A549 (cell line): ENCODE measurements around the gene FAM50A. TPM values are rescaled to one million over a fixed set of nuclear protein-coding genes. Genes with fewer than 3 reads are reported as not detected.

Experiments used
- ATAC-seq, 2 experiments: fragments of 200-7000 bp in 1 of 2; fragments of >200 bp in 1 of 2; cut with Nextera tagmentation in 1 of 2; cut with Tn5 transposase in 1 of 2; 3 replicates each; pipeline versions ENCODE4 v1.8.0 to v1.9.1; 2018 to 2020; ENCODE audit warnings: mild to moderate bottlenecking in 1 of 2, moderate library complexity in 1 of 2
- CTCF ChIA-PET: fragments of 300-600 bp; sonication (Branson Sonifier 250); formaldehyde crosslinking; extraction: SDS; loops from one replicate; lab custom pipeline; 2021; ENCODE audit warnings: antibody characterized with exemption, inconsistent platforms; lab: Yijun Ruan, JAX
- POLR2A ChIA-PET: fragments of 350-600 bp; formaldehyde crosslinking; extraction: SDS; loops from one replicate; lab custom pipeline; 2021; ENCODE audit warnings: antibody characterized with exemption, inconsistent platforms; lab: Yijun Ruan, JAX
- DNase-seq, 2 experiments: peaks; one replicate each; pipeline versions ENCODE4 v3.0.0 to v3.0.0-alpha.2; 2011 to 2016; ENCODE audit warnings: low read depth in 1 of 2, low spot score in 1 of 2
- FAIRE-seq: peaks from 2 replicates; lab custom pipeline; 2011; peaks lifted over from hg19 to GRCh38; lab: Jason Lieb, UNC
- H3K27ac ChIP-seq, 2 experiments: fragments of >200 bp; sonication (Bioruptor Twin); formaldehyde crosslinking; 3 replicates each; pipeline ENCODE4 v1.5.1; 2016 to 2017
- H3K4me1 ChIP-seq: fragments of >200 bp; sonication (Bioruptor Twin); formaldehyde crosslinking; 3 replicates; pipeline ENCODE4 v1.6.1; 2016
- H3K4me2 ChIP-seq: fragments of >200 bp; sonication (Bioruptor Twin); formaldehyde crosslinking; 3 replicates; pipeline ENCODE4 v1.6.1; 2016
- H3K4me3 ChIP-seq: fragments of >200 bp; sonication (Bioruptor Twin); formaldehyde crosslinking; 3 replicates; pipeline ENCODE4 v1.5.1; 2016
- H3K9me3 ChIP-seq: fragments of >200 bp; sonication (Bioruptor Twin); formaldehyde crosslinking; 3 replicates; pipeline ENCODE4 v1.6.1; 2016
- CBX8 ChIP-seq: fragments of 200-600 bp; sonication (generic); IDR thresholded peaks from 2 replicates; pipeline ENCODE4 v1.6.1; 2016
- CEBPB ChIP-seq, 2 experiments: fragments of >200 bp in 1 of 2; sonication (Bioruptor Twin) in 1 of 2; formaldehyde crosslinking in 1 of 2; IDR thresholded peaks; 2 replicates each; pipeline ENCODE4 v1.6.1; 2012 to 2016
- CHD2 ChIP-seq: fragments of 150-350 bp; IDR thresholded peaks from 2 replicates; pipeline ENCODE4 v1.6.1; 2014; ENCODE audit warnings: low read length; ENCODE audit not compliant: partially characterized antibody
- EHF ChIP-seq: fragments of 250-450 bp; sonication (Bioruptor Pico); IDR thresholded peaks from 2 replicates; pipeline ENCODE4 v1.5.0; 2020; ENCODE audit warnings: mild to moderate bottlenecking
- EP300 ChIP-seq, 2 experiments: fragments of >200 bp; sonication (Bioruptor Twin); formaldehyde crosslinking; IDR thresholded peaks; 2 replicates in 1 of 2; 3 replicates in 1 of 2; pipeline ENCODE4 v1.6.1; 2016 to 2017
- ESRRA ChIP-seq: fragments of 150-350 bp; IDR thresholded peaks from 2 replicates; pipeline ENCODE4 v1.6.1; 2014; ENCODE audit warnings: mild to moderate bottlenecking, low read length, borderline replicate concordance
- FOSL2 ChIP-seq, 2 experiments: fragments of 450-650 bp in 1 of 2; fragments of >200 bp in 1 of 2; sonication (Bioruptor Twin) in 1 of 2; formaldehyde crosslinking; IDR thresholded peaks; 2 replicates each; pipeline versions ENCODE4 v1.5.0 to v1.6.1; 2016 to 2020; ENCODE audit warnings: mild to moderate bottlenecking in 1 of 2, moderate library complexity in 1 of 2
- HES2 ChIP-seq: fragments of >200 bp; sonication (Bioruptor Twin); formaldehyde crosslinking; IDR thresholded peaks from 2 replicates; pipeline ENCODE4 v1.6.1; 2016
- HOXB5 ChIP-seq: fragments of 250-450 bp; sonication (Bioruptor Pico); IDR thresholded peaks from 2 replicates; pipeline ENCODE4 v1.5.0; 2020; ENCODE audit warnings: mild to moderate bottlenecking, moderate library complexity
- JUN ChIP-seq, 2 experiments: fragments of >200 bp; sonication (Bioruptor Twin); formaldehyde crosslinking; IDR thresholded peaks; 2 replicates in 1 of 2; 3 replicates in 1 of 2; pipeline ENCODE4 v1.6.1; 2016 to 2017
- JUNB ChIP-seq: fragments of >200 bp; sonication (Bioruptor Twin); formaldehyde crosslinking; IDR thresholded peaks from 2 replicates; pipeline ENCODE4 v1.6.1; 2016
- KDM5A ChIP-seq: fragments of 200-600 bp; sonication (generic); IDR thresholded peaks from 2 replicates; pipeline ENCODE4 v1.6.1; 2016; ENCODE audit warnings: antibody characterized with exemption, mild to moderate bottlenecking
- MAFK ChIP-seq: fragments of 450-650 bp; IDR thresholded peaks from 2 replicates; pipeline ENCODE4 v1.6.1; 2014; ENCODE audit not compliant: partially characterized antibody
- MYC ChIP-seq: IDR thresholded peaks from 2 replicates; pipeline ENCODE4 v1.6.1; 2012; ENCODE audit warnings: mild to moderate bottlenecking, inconsistent platforms, low read length, improper control_type of control experiment, borderline replicate concordance
- NPAS2 ChIP-seq: fragments of 250-450 bp; sonication (Bioruptor Pico); IDR thresholded peaks from 2 replicates; pipeline ENCODE4 v1.8.0; 2022; ENCODE audit warnings: mild to moderate bottlenecking, moderate library complexity, borderline replicate concordance
- PHF8 ChIP-seq: fragments of 200-600 bp; sonication (generic); IDR thresholded peaks from 2 replicates; pipeline ENCODE4 v1.6.1; 2016; ENCODE audit warnings: low read depth, mild to moderate bottlenecking, antibody characterized with exemption, moderate library complexity, borderline replicate concordance
- POLR2A ChIP-seq: IDR thresholded peaks from 2 replicates; pipeline ENCODE4 v1.6.1; 2012; ENCODE audit warnings: mild to moderate bottlenecking, low read length
- POLR2AphosphoS2 ChIP-seq: conservative IDR thresholded peaks from 2 replicates; pipeline ENCODE4 v1.6.1; 2012; ENCODE audit warnings: low read length, improper control_type of control experiment, inconsistent platforms
- RFX5 ChIP-seq: fragments of 450-650 bp; IDR thresholded peaks from 2 replicates; pipeline ENCODE4 v1.7.1; 2014; ENCODE audit warnings: antibody characterized with exemption, mild to moderate bottlenecking, moderate library complexity
- SREBF2 ChIP-seq: fragments of 450-650 bp; IDR thresholded peaks from 2 replicates; pipeline ENCODE4 v1.6.1; 2014; ENCODE audit warnings: mild to moderate bottlenecking, moderate library complexity
- TP53 ChIP-seq: fragments of 250-450 bp; sonication (Bioruptor Pico); IDR thresholded peaks from 2 replicates; pipeline ENCODE4 v1.5.0; 2021; ENCODE audit warnings: mild to moderate bottlenecking, moderate library complexity
- ZC3H11A ChIP-seq: fragments of 450-650 bp; IDR thresholded peaks from 2 replicates; pipeline ENCODE4 v1.6.1; 2014; ENCODE audit warnings: antibody characterized with exemption, mild to moderate bottlenecking
- ZNF302 ChIP-seq: fragments of 250-450 bp; sonication (Bioruptor Pico); IDR thresholded peaks from 2 replicates; pipeline ENCODE4 v1.9.0; 2021; ENCODE audit warnings: inconsistent platforms, mild to moderate bottlenecking, moderate library complexity
- ZSCAN20 ChIP-seq: fragments of 250-450 bp; sonication (Bioruptor Pico); IDR thresholded peaks from 2 replicates; pipeline ENCODE4 v1.8.0; 2022; ENCODE audit warnings: mild to moderate bottlenecking, moderate library complexity
- WGBS: methylation state at CpG from one replicate; pipeline ENCODE4 v1.1.6; 2017; ENCODE audit errors: missing lambda C conversion rate; 5-methylcytosine and 5-hydroxymethylcytosine counted together
- polyA plus RNA-seq, 4 experiments: library from polyadenylated mRNA; depleted of rRNA in 3 of 4; stranded (reverse); fragments of >200 nt; fragmentation: RNase III in 1 of 4; extraction: RNeasy Plus Mini Kit Qiagen cat#74134 plus additional on column Dnase treatment in 1 of 4; gene quantifications; 2 replicates in 3 of 4; 3 replicates in 1 of 4; pipeline ENCODE4 v1.2.3, GENCODE V29; 2011 to 2017
- TF ChIP-seq, protein P1 (sequence below): IDR thresholded peaks from 2 replicates; pipeline ENCODE4 v1.6.1; 2012
- TF ChIP-seq, protein P2 (sequence below): fragments of >200 bp; sonication (Bioruptor Twin); formaldehyde crosslinking; IDR thresholded peaks from 3 replicates; pipeline ENCODE4 v1.5.1; 2016
- TF ChIP-seq, protein P3 (sequence below): fragments of 250-450 bp; sonication (Bioruptor Pico); IDR thresholded peaks from 2 replicates; pipeline ENCODE4 v1.5.0; 2021; ENCODE audit warnings: mild to moderate bottlenecking, moderate library complexity, borderline replicate concordance

The FAM50A gene
- polyA plus RNA-seq, 2 of the 4 experiments (the other 2 are of a cell fraction): 57.8 to 123 TPM

GRCh38 chrX:154431341-154431740, 12.6 kb upstream of the FAM50A start:
- FAIRE-seq (no peak), ATAC-seq (no peak), DNase-seq (no peak)
- ChIA-PET CTCF (interaction anchor here (0.6 kb wide), 1 partner anchor 57 kb away, joined by 3 read pairs; the partner anchor contains the start of gene FLNA), POLR2A (no interaction called here)
- Histone ChIP-seq H3K4me1 (peaks cover 14% of the 10 kb centered on the region; the same call in 2 of the 3 replicates), H3K4me2 (no peak overlapping the region), H3K9me3 (no peaks in the 10 kb centered on the region), H3K4me3 (no peak overlapping the region), H3K27ac (no peak overlapping the region)
- TF ChIP-seq CBX8: no peak
- no peak for TF ChIP-seq ZC3H11A
- TF ChIP-seq, protein P1, sequence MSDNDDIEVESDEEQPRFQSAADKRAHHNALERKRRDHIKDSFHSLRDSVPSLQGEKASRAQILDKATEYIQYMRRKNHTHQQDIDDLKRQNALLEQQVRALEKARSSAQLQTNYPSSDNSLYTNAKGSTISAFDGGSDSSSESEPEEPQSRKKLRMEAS: no peak
- no peak for TF ChIP-seq HOXB5
- TF ChIP-seq POLR2AphosphoS2: no peak
- no peak for TF ChIP-seq ESRRA
- TF ChIP-seq KDM5A: no peak
- no peak for TF ChIP-seq FOSL2 (IDR thresholded peaks at IDR 0.05)
- TF ChIP-seq FOSL2 (CRISPR knock-in tag; IDR thresholded peaks at IDR 0.05): no peak
- WGBS: 72% methylated on average over 3 of the region's 5 CpGs

GRCh38 chrX:154432210-154432609, 11.7 kb upstream of the FAM50A start:
- Histone ChIP-seq H3K9me3 (no peaks in the 10 kb centered on the region), H3K27ac (no peak overlapping the region), H3K4me3 (no peak overlapping the region), H3K4me2 (no peak overlapping the region)
- CTCF ChIA-PET: interaction anchor here (0.5 to 1.7 kb wide), 4 partner anchors 16 to 487 kb away, joined by 3 to 4 read pairs (median 3); no protein-coding TSS in a partner anchor
- POLR2A ChIA-PET: no interaction called here
- ATAC-seq (no peak), DNase-seq (no peak), FAIRE-seq (no peak)
- TF ChIP-seq, protein P2, sequence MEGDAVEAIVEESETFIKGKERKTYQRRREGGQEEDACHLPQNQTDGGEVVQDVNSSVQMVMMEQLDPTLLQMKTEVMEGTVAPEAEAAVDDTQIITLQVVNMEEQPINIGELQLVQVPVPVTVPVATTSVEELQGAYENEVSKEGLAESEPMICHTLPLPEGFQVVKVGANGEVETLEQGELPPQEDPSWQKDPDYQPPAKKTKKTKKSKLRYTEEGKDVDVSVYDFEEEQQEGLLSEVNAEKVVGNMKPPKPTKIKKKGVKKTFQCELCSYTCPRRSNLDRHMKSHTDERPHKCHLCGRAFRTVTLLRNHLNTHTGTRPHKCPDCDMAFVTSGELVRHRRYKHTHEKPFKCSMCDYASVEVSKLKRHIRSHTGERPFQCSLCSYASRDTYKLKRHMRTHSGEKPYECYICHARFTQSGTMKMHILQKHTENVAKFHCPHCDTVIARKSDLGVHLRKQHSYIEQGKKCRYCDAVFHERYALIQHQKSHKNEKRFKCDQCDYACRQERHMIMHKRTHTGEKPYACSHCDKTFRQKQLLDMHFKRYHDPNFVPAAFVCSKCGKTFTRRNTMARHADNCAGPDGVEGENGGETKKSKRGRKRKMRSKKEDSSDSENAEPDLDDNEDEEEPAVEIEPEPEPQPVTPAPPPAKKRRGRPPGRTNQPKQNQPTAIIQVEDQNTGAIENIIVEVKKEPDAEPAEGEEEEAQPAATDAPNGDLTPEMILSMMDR: no peak
- TF ChIP-seq PHF8 (no peak), POLR2A (no peak), RFX5 (no peak), HOXB5 (no peak), ZSCAN20 (CRISPR knock-in tag) (no peak), KDM5A (no peak), EP300 (IDR thresholded peaks at IDR 0.05) (no peak), CHD2 (no peak), HES2 (no peak), CEBPB (IDR thresholded peaks at IDR 0.05) (no peak), SREBF2 (no peak), NPAS2 (CRISPR knock-in tag) (no peak), TP53 (CRISPR knock-in tag) (no peak), ZNF302 (no peak)
- TF ChIP-seq, all 56 proteins: peak for 0
- H3K4me1 ChIP-seq: peaks cover 14% of the 10 kb centered on the region; the same call in 2 of the 3 replicates
- 90% methylated on average over 2 of the region's 8 CpGs for WGBS

GRCh38 chrX:154433605-154434004, 10.3 kb upstream of the FAM50A start:
- Histone ChIP-seq H3K4me2 (no peak overlapping the region), H3K4me1 (peaks cover 16% of the 10 kb centered on the region; the same call in 2 of the 3 replicates), H3K4me3 (no peak overlapping the region), H3K9me3 (no peaks in the 10 kb centered on the region), H3K27ac (no peak overlapping the region)
- FAIRE-seq: no peak
- no peak for ATAC-seq
- DNase-seq: no peak
- POLR2A ChIA-PET: no interaction called here
- CTCF ChIA-PET: interaction anchor here (1.7 kb wide), 1 partner anchor 17 kb away, joined by 3 read pairs; no protein-coding TSS in a partner anchor
- WGBS: 85% methylated on average over 5 of the region's 7 CpGs
- TF ChIP-seq CHD2 (no peak), EHF (CRISPR knock-in tag) (no peak), MYC (no peak), HOXB5 (no peak), RFX5 (no peak), JUN (IDR thresholded peaks at IDR 0.05) (no peak), JUNB (no peak), MAFK (no peak)
- TF ChIP-seq, protein P3, sequence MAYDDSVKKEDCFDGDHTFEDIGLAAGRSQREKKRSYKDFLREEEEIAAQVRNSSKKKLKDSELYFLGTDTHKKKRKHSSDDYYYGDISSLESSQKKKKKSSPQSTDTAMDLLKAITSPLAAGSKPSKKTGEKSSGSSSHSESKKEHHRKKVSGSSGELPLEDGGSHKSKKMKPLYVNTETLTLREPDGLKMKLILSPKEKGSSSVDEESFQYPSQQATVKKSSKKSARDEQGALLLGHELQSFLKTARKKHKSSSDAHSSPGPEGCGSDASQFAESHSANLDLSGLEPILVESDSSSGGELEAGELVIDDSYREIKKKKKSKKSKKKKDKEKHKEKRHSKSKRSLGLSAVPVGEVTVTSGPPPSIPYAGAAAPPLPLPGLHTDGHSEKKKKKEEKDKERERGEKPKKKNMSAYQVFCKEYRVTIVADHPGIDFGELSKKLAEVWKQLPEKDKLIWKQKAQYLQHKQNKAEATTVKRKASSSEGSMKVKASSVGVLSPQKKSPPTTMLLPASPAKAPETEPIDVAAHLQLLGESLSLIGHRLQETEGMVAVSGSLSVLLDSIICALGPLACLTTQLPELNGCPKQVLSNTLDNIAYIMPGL (CRISPR knock-in tag): no peak
- TF ChIP-seq, protein P2: no peak
